ENCODE results near the gene FILIP1. TPM values are rescaled to one million over a fixed set of nuclear protein-coding genes. Genes with fewer than 3 reads are reported as not detected.

FILIP1 gene
- polyA plus RNA-seq, 3 donors from 2014 or later, result not detected

DNA sequence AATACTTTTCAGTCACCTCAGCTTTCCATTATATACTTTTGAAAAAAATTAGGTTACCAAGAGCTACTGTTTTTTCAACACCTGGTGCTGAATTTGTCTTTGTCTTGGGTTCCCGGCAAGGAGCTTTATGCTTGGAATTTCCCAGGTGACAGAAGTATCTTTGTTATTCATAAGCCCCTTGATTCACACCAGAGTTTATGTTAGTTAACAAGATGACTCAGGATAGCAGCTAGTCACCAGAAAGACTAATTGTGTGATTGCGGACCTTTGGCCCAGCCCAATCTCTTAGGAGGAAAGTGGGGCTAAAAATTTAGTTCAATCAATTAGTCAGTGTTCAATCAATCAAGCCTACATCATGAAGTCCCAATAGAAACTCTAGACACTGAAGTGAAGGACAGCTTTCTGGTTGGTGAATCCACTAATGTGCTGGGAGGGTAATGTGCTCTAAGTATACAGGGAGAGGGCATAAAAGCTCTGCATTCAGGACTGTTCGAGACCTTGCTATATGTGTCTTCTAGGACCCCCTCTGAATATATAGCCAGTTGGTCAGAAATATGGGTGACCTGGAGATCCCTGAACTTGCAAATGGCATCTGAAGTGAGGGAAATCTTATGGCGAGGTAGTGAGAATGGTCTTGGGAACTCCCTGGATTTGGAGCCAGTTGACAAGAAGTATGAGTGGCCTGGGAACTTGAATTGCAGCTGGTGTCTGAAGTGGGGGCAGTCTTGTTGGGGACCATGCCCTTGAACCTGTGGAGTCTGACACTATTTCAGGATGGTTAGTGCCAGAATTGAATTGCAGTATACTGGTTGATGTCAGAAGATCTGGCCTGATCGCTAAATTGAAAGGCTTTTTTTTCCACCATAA is 225.2 kb downstream of the FILIP1 start:
- H3K9me3 Mint-ChIP-seq, result no peaks in the 10 kb centered on the region

DNA sequence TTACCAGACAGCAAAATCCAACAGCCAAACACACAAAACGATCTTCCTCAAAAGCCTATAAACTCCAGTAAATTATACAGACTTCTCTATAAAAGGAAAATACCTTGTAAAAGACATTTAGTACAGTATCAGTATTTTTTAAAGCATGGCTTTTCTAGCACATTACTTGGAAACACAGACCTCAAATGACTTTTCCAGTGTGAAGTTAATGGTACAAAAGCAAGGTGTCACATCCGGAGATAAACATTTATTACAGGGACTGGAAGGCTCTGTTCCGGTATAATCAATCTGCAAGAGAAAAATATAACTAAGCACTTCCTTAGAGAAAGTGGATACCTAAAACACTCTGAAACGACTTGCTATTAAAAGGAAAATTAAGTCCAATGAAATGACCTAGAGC is 226.1 kb downstream of the FILIP1 start:
- H3K4me3 Mint-ChIP-seq, result peak overlapping the region in 1 of 5 donors; percentile 58
- peaks cover 4 to 13% (median 8%) of the 10 kb centered on the region in 3 donors for H3K36me3 Mint-ChIP-seq
- H3K9me3 Mint-ChIP-seq, result no peaks in the 10 kb centered on the region
- H3K27me3 Mint-ChIP-seq (ENCODE audit: low read depth in 3 of 3), result no peaks in the 10 kb centered on the region
- peak overlapping the region in 3 of 6 donors; percentile 25 to 45 (median 33) for H3K27ac Mint-ChIP-seq
- peaks cover 36 to 66% of the 10 kb centered on the region in 2 donors for H3K4me1 Mint-ChIP-seq
- DNase-seq, result no peak

More for the DNA sequence above, 225.2 kb downstream of the FILIP1 start:
- Mint-ChIP-seq H3K4me1 (peaks cover 36 to 66% of the 10 kb centered on the region in 2 donors), H3K36me3 (peaks cover 0 to 5% (median 1%) of the 10 kb centered on the region in 3 donors), H3K4me3 (peak overlapping the region in 2 of 5 donors; percentile 1 to 21), H3K27me3 (ENCODE audit: low read depth in 3 of 3) (no peaks in the 10 kb centered on the region), H3K27ac (peak overlapping the region; percentile 20 to 89 (median 62))
- no peak for DNase-seq

DNA sequence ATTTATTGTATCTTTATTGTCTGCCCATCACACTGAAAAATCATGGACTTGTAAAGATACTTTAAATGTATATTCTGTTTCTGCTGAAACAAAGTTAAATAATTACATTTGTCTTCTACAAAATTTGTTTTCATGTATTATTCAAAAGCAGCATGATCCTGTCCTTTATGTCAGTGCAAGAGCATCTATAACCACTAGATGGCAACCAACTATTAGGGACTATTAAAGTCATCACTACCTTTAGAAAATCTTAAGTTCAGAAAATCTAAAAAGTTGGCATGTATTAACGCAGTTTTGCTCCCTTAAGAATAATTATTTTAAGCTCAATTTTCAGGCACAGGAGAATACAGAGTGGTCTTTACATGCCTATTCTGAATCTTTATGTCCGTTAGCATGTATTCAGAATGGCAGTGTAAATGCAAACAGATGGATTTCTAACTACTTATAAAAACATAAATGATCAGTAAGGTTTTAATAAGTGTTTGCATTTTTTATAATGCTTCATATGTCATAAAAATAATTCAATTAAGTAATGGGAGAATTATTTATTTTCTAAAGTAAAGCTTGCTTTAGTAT is 226.8 kb downstream of the FILIP1 start:
- peak; percentile 13 to 39 (median 28) for DNase-seq
- H3K36me3 Mint-ChIP-seq, result peaks cover 4 to 13% (median 8%) of the 10 kb centered on the region in 3 donors
- no peaks in the 10 kb centered on the region for H3K27me3 Mint-ChIP-seq (ENCODE audit: low read depth in 3 of 3)
- H3K9me3 Mint-ChIP-seq, result no peaks in the 10 kb centered on the region
- H3K4me3 Mint-ChIP-seq, result no peak overlapping the region
- H3K4me1 Mint-ChIP-seq, result peaks cover 36 to 60% of the 10 kb centered on the region in 2 donors
- no peak overlapping the region for H3K27ac Mint-ChIP-seq

DNA sequence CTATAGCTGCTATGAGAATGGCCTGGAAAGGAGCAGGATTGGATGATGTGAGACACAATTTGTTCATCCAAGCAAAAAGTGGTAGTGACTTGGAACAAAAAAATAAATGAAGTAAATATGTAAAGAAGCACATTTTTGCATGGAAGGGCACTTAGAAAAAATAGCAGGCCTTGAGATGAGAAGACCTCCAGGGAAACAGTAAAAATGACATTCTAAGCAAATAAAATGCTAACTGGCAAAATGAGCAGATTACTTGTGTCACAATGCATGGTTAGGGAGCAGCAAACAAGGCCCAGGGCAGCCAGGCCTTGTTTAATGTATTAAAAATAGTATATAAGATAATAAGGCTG is 230.2 kb downstream of the FILIP1 start:
- no peak for DNase-seq
- peaks cover 8 to 19% (median 14%) of the 10 kb centered on the region in 3 donors for H3K36me3 Mint-ChIP-seq
- H3K27ac Mint-ChIP-seq, result peak overlapping the region in 1 of 6 donors; percentile 9
- peaks cover 13 to 29% of the 10 kb centered on the region in 2 donors for H3K4me1 Mint-ChIP-seq
- no peak overlapping the region for H3K4me3 Mint-ChIP-seq
- no peaks in the 10 kb centered on the region for H3K27me3 Mint-ChIP-seq (ENCODE audit: low read depth in 3 of 3)
- H3K9me3 Mint-ChIP-seq, result no peaks in the 10 kb centered on the region

DNA sequence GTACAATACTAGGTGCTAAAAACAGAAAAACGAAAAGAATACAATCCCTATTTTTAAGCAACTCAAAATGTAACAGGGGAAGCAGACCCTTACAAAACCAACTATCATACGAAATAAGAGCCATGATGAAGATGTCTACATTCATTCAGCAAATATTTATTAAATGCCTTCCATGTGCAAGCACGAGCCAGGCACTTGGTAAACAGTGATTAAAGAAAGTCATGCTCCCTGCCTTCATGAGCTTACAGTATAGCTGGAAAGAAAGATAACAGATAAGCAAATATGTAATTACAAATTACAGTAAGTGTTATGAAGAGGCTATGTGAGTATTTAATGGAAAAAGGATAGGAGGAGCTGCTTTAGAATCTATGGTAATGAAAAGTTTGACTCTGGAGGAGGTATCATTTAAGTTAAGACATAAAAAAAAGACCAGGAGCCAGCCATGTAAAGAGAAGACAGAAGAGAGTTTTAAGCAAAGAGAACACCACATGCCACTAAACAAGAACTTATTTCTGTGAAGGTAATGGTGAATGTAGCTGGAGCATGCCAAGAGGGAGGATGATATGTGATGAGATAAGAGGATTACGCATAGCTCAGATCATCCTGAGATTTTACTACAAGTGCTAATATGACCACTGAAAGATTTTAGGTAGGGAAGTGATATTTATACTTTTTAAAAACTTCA is 230.7 kb downstream of the FILIP1 start:
- peak overlapping the region in 1 of 6 donors; percentile 9 for H3K27ac Mint-ChIP-seq

DNA sequence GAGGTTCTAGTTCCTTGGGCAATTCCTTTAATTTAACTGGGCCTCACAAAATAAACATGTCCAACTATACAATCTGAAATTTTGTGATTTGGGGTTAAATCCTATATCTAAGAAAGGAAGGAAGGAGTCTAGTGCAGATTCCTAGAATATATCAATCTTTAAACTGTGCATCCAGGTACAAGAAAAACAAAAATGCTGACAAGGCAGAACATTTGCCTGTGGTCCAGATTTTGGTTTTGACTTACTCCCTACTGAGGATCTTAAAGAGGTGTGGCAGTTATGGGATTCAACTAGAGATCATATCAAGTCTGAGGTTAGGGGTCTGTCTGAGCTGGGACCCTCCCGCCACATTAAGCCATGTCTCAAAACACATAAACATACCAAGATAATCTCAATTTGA is 232.3 kb downstream of the FILIP1 start:
- Mint-ChIP-seq H3K4me1 (peaks cover 0 to 9% of the 10 kb centered on the region in 2 donors), H3K36me3 (peaks cover 9 to 19% (median 14%) of the 10 kb centered on the region in 3 donors), H3K27me3 (ENCODE audit: low read depth in 3 of 3) (no peaks in the 10 kb centered on the region), H3K27ac (no peak overlapping the region), H3K9me3 (no peaks in the 10 kb centered on the region), H3K4me3 (no peak overlapping the region)
- no peak for DNase-seq

More for the DNA sequence above, 230.7 kb downstream of the FILIP1 start:
- H3K4me1 Mint-ChIP-seq, result peaks cover 9 to 24% of the 10 kb centered on the region in 2 donors
- H3K4me3 Mint-ChIP-seq, result no peak overlapping the region
- no peaks in the 10 kb centered on the region for H3K27me3 Mint-ChIP-seq (ENCODE audit: low read depth in 3 of 3)
- no peaks in the 10 kb centered on the region for H3K9me3 Mint-ChIP-seq
- DNase-seq, result no peak
- peaks cover 9 to 19% (median 14%) of the 10 kb centered on the region in 3 donors for H3K36me3 Mint-ChIP-seq

DNA sequence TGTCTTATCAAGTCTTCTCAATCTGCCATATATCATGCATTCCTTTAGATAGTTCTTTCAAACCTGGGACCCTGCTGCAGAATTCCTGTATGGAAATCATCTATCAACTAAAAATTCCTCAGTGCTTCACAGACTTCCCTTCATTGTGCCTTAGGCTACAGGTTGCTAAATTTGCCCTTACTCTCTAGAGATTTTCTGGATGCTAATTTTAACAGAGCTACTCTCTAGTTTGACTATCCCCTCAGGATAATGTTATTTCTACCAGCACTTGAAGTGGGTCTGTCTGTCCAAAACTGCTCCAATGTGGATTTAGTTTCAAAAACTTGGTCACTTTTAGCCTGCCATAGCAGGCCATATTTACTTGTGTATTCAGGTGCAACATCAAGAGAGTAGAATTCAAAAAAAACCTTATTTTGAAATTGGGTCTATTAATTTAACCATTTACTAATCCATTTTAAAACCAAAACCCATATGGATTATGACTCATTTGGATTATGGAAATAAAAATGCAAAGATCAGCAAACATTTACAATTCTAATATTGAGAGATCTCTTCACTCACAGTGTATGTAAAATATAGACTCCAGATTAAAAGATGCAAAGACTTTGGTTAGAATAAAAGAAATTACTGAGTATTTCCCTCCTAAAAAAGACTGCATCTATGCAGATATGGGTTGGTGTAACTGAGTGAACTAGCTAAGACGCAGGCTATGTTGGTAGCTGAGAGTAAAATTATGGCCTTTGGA is 236.1 kb downstream of the FILIP1 start:
- Mint-ChIP-seq H3K4me3 (no peak overlapping the region), H3K9me3 (no peaks in the 10 kb centered on the region), H3K4me1 (no peaks in the 10 kb centered on the region), H3K27me3 (ENCODE audit: low read depth in 3 of 3) (no peaks in the 10 kb centered on the region), H3K27ac (no peak overlapping the region), H3K36me3 (peaks cover 6 to 17% (median 15%) of the 10 kb centered on the region in 3 donors)
- DNase-seq, result no peak

DNA sequence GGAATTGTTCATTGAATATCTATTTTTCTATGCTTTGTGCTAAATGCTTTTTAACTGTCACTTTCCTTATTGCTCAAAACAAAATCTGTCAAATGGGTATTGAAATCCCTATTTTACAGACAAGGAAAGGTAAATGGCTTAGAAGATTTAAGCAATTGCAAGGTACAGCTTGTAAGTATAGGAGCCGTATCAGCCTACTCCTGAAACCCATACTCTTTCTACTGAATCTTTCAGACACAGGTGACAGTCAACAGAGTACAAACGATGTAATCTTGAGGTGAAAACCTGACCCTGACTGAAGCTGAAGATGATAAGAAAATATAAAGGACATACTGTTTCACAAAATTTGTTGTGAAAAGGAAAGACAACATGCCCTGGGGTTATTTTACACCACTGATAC is 243.0 kb downstream of the FILIP1 start:
- Mint-ChIP-seq H3K4me3 (no peak overlapping the region), H3K4me1 (peaks cover 0 to under 1% of the 10 kb centered on the region in 2 donors), H3K27ac (no peak overlapping the region), H3K9me3 (no peaks in the 10 kb centered on the region), H3K36me3 (peaks cover 3 to 8% (median 8%) of the 10 kb centered on the region in 3 donors), H3K27me3 (ENCODE audit: low read depth in 3 of 3) (peaks cover 2 to 9% (median 6%) of the 10 kb centered on the region in 3 donors)
- no peak for DNase-seq

DNA sequence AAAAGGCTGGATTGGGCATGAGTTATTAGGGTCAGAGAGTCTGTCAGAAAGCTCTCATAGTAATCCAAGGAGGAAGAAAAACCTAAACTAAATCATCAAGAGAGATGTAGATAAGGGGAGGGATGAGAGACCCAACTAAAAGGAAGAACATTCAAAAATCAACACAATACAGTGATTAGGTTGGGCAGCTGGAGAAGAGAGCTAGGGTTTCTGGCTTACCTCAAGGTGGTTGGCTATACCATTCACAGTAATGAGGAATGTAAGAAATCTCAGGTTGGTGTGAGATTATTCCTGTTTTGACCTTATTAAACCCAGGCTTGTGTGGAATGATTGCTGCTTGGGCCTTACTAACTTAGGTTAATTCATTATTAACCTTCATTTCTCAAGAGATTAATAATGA is 243.8 kb downstream of the FILIP1 start:
- H3K36me3 Mint-ChIP-seq, result peaks cover 3 to 7% (median 5%) of the 10 kb centered on the region in 3 donors
- peaks cover 1 to 2% of the 10 kb centered on the region in 2 donors for H3K4me1 Mint-ChIP-seq
- no peak for DNase-seq
- no peaks in the 10 kb centered on the region for H3K9me3 Mint-ChIP-seq
- no peak overlapping the region for H3K4me3 Mint-ChIP-seq
- no peak overlapping the region for H3K27ac Mint-ChIP-seq
- H3K27me3 Mint-ChIP-seq (ENCODE audit: low read depth in 3 of 3), result peaks cover 2 to 9% (median 7%) of the 10 kb centered on the region in 3 donors

DNA sequence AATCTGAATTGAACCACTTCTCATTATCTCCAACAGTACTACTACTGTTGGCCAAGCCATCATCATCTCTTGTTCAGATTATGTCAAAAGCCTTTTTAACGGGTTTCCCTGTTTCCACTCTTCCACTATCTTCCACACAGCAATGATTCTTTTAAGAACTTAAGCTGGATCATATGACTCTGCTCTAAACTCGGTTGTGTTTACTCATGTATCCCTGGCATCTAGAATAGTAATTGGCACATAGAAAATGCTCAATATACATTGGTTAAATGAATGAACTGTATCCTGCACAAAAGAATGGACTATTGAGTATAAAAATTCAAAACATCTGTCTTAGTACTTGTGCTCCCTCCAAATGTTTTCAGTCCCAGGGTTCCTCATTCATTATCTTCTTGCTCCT is 247.2 kb downstream of the FILIP1 start:
- Mint-ChIP-seq H3K4me1 (peaks cover 21 to 23% of the 10 kb centered on the region in 2 donors), H3K27me3 (ENCODE audit: low read depth in 3 of 3) (peaks cover 4 to 15% (median 9%) of the 10 kb centered on the region in 3 donors), H3K9me3 (no peaks in the 10 kb centered on the region), H3K4me3 (peak overlapping the region in 2 of 5 donors; percentile 34 to 52), H3K27ac (peak overlapping the region in 1 of 6 donors; percentile 45), H3K36me3 (peaks cover 0 to 5% (median 3%) of the 10 kb centered on the region in 3 donors)
- no peak for DNase-seq

DNA sequence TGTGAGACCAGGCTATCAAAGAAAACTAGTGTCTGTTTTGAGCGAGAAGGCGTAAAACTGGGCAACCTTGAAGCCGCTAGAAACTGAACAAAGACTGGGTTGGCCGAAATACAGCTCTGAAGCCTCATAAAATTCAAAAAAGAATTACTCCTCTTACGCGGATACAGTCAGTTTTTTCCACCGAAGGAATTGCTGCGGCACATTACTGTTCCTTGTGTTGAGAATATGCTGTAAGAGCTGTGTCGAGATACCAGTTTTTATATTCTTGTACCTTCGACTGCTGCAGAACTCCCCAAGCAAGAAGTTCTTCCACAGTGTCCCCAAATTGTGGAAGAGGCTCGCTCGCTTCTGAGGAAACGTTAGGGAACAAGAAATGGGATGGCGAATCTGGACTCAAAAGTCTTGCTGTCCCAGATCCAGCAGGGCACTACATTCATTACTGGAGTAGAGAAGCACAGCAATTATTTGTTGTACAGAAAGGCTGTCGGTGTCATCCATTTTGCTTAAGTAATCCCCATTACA is 249.5 kb downstream of the FILIP1 start:
- Mint-ChIP-seq H3K4me3 (peak overlapping the region; percentile 96 to 100 (median 99)), H3K9me3 (no peaks in the 10 kb centered on the region), H3K27ac (peak overlapping the region; percentile 93 to 99 (median 98)), H3K36me3 (peaks cover 3 to 15% (median 3%) of the 10 kb centered on the region in 3 donors), H3K4me1 (peaks cover 28 to 32% of the 10 kb centered on the region in 2 donors), H3K27me3 (ENCODE audit: low read depth in 3 of 3) (peaks cover 4 to 15% (median 9%) of the 10 kb centered on the region in 3 donors)
- no peak for DNase-seq

DNA sequence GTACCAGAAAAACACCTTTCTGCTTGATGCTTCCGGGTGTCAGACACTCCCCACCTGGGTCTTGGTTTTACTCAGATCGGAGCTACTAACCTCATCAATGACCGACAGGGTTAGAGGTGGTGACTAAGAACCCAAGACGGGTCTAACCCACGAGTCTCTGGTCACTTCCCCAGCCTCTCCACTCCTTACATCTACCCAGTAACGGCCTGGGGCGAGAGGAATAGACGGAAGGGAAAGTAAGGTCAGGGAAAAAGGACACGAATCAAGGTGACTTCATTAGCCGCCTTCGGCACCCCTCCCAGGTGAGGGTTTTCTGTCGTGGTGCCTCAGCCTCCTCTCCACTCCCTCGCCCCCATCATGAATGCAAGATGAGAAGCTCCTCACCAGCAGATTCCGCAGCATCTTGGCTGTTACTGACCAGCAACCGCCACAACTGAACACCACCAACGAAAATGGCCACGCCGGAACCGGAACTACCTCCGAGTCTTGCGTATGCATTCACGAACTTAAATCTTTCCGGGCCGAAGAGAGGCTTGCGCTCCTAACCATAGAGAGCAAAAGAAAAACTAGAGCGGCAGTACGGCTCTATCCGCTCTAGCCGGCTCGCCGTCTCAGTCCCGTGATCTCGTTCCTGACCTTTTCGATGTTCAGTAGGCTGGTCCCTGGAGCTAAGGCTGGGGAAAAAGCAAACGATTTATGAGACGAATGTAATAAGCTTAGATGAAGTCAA is 250.1 kb downstream of the FILIP1 start, which contains the start of gene COX7A2:
Gene COX7A2, minus strand, starts transcription at position 469 of the 730 bp plus-strand sequence. Its CDS starts 67 bp downstream, at position 402.
- Mint-ChIP-seq H3K27ac (peak within 1 kb of the TSS; percentile 93 to 99 (median 98)), H3K27me3 (ENCODE audit: low read depth in 3 of 3) (peaks cover 4 to 15% (median 9%) of the 10 kb centered on the region in 3 donors), H3K4me3 (peak within 1 kb of the TSS; percentile 96 to 100 (median 99)), H3K4me1 (peaks cover 28 to 32% of the 10 kb centered on the region in 2 donors), H3K36me3 (peaks cover 3 to 20% (median 3%) of the 10 kb centered on the region in 3 donors), H3K9me3 (no peaks in the 10 kb centered on the region)
- DNase-seq, result peak; percentile 84 to 89 (median 86)
